Keratinocyte (primary cell): ENCODE data around the gene HSP90AA1.

Experiments used
- EZH2 ChIP-seq: IDR thresholded peaks from one replicate; pipeline ENCODE4 v1.6.1; 2012; ENCODE audit warnings: inconsistent platforms, mild to moderate bottlenecking, low read length, moderate library complexity
- TF ChIP-seq, protein P1 (sequence below), 3 experiments: IDR thresholded peaks in 1 of 3; conservative IDR thresholded peaks in 1 of 3; optimal IDR thresholded peaks in 1 of 3; 2 replicates in 2 of 3; 3 replicates in 1 of 3; pipeline versions ENCODE3 to v1.5.1; 2011; ENCODE audit warnings: low read length in 3 of 3, mild to moderate bottlenecking in 3 of 3, moderate library complexity in 2 of 3, control low read depth in 1 of 3, inconsistent platforms in 1 of 3; ENCODE audit not compliant: insufficient read depth in 2 of 3; ENCODE audit errors: extremely low read depth in 1 of 3

DNA sequence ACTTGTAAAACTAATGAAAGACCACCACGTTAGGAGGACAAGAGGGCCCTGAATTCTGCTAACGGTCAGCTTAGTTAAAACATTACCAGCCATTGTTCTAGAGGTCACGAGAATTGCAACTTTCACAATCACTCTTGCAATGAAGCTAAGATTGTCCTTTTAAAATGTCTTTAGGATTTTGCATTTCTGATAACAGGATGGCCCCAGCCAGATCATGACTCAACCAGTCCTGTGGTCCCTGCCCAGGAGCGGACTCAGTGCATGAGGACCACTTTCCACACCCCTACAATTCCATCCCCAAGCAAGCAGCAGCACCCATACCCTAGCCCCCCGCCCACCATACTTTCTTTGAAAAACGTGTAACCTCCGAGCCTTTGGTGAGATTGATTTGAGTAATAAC lies 28.7 kb downstream of the HSP90AA1 start:
- TF ChIP-seq, protein P1, sequence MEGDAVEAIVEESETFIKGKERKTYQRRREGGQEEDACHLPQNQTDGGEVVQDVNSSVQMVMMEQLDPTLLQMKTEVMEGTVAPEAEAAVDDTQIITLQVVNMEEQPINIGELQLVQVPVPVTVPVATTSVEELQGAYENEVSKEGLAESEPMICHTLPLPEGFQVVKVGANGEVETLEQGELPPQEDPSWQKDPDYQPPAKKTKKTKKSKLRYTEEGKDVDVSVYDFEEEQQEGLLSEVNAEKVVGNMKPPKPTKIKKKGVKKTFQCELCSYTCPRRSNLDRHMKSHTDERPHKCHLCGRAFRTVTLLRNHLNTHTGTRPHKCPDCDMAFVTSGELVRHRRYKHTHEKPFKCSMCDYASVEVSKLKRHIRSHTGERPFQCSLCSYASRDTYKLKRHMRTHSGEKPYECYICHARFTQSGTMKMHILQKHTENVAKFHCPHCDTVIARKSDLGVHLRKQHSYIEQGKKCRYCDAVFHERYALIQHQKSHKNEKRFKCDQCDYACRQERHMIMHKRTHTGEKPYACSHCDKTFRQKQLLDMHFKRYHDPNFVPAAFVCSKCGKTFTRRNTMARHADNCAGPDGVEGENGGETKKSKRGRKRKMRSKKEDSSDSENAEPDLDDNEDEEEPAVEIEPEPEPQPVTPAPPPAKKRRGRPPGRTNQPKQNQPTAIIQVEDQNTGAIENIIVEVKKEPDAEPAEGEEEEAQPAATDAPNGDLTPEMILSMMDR (optimal IDR thresholded peaks at IDR 0.05 in 1 of 3, IDR thresholded peaks at IDR 0.05 in 1 of 3, conservative IDR thresholded peaks at IDR 0.05 in 1 of 3; ENCODE audit: extremely low read depth in 1 of 3, insufficient read depth in 2 of 3, low read length in 3 of 3): no peak
- TF ChIP-seq EZH2: no peak
